NCI-H1436 (cell line): ENCODE results near the gene RPL36AL.
"Not testable (repeated sequence)": the region's sequence is repeated elsewhere in the genome, so short reads cannot be mapped to it uniquely, and the experiment has no call there.

Experiments used
- DNase-seq: peaks from one replicate; lab custom pipeline; 2025; lab: John Stamatoyannopoulos, UW

RPL36AL gene

DNA sequence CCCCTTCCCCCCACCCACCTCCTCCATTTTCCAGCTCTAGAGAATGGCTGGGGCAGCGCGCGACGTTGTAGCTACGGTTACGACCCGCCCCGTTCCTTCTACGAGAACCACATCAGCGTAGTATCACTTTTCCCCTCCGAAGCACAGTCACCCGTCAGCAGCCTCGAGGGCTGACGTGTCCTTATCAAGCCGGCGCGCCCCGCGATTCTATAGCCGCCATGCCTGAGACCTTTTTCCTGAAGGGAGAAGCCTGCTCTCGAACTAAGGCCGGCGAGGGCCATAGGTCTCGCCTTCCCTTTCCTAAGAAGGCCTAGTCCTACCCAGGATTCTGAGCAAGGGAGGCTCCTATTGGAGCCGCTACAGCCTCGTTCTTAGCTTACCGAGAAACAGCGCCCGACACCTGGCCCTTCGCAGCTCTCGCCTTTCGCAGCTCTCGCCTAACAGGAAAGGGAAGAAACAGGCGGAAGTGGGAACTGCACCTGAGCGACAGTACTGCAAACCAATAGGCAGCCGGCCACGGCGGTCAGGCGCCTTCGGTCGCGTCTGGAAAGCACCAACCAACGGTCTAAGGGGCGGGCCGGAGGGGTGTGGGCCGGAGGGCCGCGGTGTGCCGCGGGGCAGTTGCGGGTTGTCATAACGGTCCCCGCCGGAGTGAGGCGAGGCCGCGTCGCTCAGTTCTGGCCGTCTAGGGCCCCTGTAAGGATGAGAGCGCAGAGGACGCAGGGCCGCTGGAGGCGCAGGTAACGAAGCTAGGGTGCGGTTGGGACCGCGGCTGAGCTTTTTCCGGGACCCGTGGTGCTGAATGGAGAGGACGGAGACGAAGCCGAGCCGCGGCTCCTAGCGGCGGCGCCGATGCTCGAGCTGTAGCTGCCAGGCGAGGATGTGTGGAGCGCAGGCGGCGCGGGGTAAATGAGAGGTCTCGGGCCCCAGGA is at the start of gene RPL36AL, which contains the start of gene MGAT2:
TSS of gene RPL36AL (minus strand) at position 445 of the 932 bp plus-strand sequence. CDS start 1,522 bp downstream, outside the sequence.
TSS of gene MGAT2 (plus strand) at position 618 of the 932 bp plus-strand sequence. CDS start 470 bp downstream, outside the sequence.
- peak; percentile 94 for DNase-seq

DNA sequence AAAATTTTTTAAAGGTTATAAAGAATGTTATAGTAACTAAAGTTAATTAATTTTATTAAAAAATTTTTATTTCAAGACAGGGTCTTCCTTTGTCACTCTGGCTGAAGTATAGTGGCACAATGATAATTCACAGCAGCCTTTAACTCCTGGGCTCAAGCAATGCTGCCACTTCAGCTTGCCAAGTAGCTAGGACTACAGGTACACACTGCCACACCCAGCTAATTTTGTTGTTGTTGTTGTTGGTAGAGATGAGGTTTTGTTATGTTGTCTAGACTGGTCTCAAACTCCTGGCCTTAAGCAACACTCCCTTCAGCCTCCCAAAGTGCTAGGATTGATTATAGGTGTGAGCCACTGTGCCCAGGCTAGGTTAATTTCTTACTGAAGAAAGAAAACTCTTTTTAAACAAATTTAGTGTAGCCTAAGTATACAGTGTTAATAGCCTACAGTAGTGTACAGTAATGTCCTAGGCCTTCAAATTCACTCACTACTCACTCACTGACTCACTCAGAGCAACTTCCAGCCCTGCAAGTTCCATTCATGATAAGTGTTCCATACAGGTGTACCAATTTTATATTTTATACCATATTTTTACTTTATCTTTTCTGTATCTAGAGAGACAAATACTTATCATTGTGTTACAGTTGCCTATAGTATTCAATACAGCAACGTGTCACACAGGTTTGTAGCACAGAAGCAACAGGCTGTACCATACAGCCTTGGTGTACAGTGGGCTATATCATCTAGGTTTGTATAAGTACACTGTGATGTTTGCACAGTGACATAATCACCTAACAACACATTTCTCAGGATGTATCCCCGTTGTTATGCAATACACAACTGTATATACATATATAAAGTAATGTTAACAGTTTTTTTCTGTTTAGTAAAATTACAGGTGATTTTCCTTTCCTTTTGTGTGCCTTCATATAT is 39.4 kb upstream of the RPL36AL start:
- DNase-seq = no peak

DNA sequence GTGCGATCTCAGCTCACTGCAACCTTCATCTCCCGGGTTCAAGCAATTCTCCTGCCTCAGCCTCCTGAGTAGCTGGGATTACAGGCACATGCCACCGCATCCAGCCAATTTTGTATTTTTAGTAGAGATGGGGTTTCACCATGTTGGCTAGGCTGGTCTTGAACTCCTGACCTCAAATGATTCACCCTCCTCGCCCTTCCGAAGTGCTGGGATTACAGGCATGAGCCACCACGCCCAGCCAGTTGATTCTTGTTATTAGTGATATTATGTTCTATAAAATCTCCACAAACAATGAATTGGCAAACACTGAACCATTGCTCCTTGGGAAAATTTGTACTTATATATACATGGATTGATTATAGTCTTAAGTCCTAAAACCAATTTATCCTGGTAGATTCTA is 37.1 kb upstream of the RPL36AL start:
- not testable (repeated sequence) for DNase-seq

DNA sequence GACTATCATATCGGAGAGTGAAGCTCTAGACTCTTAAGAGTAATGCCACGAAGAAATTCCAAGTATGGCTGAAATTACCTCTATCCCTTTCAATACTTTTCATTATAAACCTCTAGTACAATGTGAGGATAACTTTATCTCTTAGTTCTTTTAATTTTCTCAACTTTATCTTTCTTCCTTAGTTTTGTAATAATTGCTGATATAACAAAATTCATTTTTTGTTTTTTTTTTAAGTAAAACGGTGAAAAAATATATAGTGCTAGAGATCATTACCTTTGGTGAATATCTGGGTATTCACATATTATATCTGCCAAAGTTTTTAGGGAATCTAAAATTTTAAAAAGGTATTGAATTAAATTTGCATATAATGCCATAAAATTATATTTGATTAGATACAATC is 34.1 kb upstream of the RPL36AL start:
- DNase-seq = no peak

DNA sequence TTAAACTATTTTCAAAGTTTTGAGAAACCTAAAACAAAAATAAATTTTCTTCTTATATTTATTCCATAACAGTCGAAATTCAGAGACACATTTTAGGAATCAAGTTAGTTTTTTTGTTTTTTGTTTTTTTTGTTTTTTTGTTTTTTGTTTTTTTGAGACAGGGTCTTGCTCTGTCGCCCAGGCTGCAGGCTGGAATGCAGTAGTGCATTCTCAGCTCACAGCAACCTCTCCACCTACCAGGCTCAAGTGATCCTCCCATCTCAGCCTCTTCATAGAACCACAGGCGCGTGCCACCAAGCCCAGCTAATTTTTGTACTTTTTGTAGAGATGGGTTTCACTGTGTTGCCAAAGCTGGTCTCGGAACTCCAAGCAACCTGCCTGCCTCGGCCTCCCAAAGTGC is 33.1 kb upstream of the RPL36AL start:
- no peak for DNase-seq

DNA sequence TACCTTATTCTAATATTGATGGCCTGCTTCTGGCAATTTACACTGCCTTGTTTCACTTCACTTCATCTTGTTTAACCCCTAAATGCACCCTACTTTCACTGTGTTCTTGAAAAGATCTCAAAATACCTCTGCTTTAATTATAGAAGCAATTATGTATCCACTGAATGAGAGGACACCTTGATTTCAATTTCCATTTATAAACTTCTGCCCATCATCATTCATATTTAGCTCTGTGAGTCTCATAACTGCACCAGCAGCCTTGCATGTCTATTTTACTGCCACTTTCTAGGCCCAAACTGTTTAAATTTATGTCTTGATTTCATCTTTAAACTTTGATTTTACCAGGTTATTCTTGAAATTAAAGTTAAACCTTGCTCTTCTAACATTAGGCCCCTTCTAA is 21.7 kb upstream of the RPL36AL start:
- no peak for DNase-seq

DNA sequence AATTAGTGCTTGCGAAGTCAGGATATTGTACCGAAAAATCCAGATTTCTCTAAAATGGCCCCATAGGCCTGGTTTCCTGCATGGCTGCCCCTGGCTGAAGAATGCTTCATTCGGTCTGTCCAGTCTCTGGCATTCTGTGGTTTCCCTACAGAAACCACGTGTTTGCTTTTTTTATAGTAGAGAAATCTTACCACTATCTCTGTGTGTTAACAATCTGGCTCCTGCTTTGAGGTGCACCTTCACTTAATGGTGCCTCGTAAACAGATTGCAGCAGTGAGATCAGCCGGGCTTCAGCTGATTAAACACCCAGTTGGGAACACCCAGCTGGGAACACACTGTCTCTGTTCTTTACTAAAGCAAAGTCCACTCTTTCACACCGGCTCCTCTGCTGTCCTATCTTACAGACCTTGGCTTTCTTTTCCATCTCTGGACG is 21.3 kb upstream of the RPL36AL start:
- no peak for DNase-seq

DNA sequence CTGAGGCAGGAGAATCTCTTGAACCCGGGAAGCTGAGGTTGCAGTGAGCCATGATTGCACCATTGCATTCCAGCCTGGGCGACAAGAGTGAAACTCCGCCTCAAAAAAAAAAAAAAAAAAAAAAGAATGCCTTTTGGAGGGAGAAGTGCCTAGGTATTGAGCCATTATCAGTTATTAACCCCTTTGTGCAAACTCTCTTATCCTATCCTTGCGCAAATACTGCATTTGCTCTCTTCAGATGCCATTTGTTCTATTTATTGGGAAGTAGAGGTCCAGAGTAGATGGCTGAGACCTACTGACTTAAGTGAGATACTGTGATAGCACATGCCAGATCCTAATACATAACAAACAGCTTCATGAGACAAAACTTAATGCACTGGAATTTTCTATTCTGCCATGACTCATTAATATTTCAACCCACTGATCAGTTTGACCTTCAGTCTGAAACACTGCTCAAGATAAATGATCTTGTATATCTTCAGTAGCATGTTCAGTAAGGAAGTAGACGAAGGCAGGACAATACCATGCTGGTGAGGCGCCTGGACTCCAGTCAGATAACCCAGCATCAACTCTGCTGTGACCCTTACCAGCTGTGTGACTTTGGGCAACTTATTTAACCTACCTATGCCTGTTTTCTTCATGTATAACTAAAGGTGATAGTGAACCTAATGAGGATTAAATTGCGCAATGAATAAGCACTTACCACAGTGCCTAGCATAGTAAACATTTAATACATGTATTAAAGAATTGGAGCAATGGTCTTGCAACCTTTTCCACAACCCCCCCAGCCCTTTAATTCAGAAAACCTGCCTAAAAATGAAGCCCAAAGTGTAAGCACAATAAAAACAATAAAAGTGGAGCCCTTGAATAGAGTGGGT is 20.4 kb upstream of the RPL36AL start:
- DNase-seq = no peak

DNA sequence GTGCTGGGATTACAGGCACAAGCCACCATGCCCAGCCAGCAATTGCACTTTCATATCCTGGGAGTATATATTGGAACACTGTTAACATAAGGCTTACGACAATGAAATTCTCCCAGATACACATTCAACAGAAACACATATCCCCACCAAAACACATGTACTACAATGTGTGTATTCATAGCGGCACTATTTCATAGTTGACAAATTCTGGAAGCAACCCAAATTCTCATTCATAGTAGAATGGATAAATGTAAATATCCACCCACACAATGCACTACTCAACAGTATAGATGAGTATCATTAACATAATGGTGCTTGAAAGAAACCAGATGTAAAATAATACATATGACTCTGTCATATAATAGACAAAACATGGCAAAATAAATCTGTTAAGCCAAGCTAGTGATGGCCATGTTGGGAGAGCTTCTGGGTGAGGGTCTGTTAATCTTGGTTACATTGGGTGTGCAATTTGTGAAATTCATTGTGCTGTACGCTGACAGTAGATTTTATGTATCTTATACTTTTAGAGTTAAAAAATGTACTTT is 17.2 kb upstream of the RPL36AL start:
- no peak for DNase-seq

DNA sequence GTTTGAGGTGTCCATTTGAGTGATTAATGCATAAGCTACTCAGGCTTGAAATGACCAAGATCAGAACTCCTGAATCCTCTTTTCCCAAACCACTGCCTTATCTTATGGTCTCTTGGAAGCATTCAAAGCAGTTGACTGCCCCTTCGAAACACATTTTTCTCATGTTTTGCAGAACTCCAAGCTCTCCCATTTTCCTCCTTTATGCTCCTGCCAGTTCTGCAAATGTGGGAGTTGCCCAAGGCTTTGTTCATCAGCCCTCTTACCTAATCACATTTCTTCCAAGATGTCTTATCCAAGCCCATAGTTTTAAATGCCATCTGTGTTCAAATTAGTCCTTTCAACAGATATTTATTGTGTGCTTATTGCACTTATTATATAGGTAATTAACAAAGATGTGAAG is 16.4 kb upstream of the RPL36AL start:
- no peak for DNase-seq

DNA sequence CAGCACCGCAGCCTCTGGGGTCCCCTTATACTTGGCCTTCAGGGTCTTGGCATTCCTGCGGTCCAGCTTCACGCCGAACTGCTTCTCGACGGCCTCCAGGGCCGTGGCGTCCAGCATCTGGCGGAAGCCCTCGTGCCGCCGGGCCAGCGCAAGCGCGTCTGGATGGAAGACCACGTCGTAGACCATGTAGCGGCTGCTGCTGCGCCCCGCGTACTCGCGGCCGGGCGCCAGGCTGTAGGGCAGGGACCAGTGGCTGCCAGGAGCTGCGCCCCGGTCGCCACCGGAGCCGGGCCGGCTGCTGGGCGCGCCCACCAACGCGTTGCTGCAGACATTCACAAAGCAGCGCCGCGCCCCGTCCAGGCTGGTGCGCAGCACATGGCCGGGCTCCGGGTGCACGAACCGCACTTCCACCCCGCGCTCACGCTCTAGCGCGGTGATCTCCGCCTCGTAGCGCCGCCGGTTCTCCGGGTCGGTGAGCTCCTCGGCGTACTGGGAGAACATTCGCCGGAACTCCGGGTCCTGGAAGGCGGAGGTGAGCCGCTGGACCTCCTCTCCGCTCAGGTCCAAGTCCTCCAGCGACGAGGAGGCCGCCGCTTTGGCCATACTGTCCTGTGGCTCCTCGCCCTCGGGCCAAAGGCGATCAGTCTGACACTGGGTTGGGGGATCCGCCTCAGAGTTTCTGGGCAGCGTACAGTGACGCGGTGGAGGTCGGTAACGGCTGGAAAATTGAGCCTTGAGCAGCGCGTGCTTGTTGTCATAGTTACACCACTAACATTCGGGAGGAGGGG is 14.3 kb upstream of the RPL36AL start, which contains the start of gene DNAAF2:
TSS of gene DNAAF2 (minus strand) at position 698 of the 788 bp plus-strand sequence. CDS start at position 603, 95 bp downstream.
- DNase-seq = peak; percentile 38

DNA sequence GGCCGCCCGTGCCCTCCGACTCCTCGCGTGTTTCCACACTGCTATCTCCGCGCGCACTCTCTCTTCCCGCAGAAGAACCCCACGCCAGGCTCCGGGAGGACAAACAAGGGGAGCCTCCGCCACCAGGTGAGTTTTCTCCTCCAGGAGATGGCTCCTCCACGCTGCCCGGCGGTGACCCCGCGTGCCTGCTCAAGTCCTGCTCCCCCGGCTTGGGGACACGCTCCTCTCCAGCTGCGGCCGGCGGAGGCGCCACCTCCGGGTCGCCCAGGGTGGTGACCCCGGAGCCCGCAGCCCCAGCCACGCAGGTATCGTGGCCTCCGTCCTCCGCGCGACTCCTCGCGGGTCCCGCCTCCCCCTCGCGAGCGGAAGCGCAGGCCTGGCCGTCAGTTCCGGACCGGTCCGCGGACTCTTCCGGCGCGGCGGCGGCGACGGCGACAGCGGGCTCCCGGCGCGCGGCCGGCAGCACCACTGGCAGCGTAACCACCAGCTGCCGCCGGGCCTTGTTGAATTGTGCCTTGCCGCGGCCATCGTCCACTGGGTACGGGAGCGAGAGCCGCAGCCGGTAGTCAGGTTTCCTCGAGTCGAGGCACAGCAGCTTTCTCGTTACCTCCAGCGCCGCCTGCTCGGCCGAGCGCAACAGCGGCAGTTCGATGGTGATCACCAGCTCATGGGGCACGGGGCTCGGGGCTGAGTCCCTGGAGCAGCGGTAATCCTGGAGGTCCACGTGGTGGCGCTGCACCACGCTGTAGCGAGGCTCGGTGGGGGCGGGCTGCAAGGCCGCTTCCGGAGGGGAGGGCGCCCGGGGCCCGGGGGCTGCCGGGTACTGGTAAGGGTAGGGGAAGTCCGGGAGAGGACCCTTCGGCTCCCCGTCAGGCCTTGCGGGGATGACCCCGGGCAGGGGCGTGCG is 13.5 kb upstream of the RPL36AL start:
- DNase-seq = peak; percentile 92

DNA sequence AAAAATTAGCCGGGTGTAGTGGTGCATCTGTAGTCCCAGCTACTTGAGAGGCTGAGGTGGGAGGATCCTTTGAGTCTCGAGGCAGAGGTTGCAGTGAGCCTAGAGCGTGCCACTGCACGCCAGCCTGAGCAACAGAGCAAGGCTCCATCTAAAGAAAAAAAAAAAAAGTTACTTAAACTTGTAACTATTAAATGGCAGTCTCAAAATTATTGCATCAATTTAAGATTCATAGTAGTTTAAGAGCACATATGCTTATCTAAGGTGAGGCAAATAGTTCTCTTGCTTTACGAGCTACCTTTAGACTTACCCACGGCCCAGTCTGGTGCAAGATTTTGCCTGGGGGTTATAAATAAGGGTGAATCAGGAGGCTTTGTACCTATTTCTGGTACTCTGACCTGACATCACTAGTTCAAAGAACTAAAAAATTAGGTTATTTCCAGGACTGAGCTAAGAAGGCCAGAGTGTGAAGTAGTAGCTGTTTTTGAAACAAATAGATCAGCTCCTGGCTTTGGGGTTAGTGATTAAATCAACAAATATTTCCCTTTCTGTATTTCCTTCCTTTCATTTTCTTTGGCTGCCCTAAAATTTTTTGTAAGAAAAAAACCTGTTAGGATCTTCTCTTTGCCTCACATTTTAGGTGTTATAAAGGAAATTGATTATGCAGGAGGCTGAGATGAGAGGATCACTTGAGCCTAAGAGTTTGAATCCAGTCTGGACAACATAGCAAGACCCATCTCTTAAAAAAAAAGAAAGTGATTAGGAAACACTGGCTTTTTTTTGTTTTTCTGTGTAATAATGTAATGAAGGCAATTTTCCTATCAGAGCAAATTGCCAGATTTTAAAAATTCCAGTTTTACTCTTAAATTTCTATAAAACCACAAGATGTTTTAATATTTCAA is 3.8 kb upstream of the RPL36AL start:
- DNase-seq = no peak

DNA sequence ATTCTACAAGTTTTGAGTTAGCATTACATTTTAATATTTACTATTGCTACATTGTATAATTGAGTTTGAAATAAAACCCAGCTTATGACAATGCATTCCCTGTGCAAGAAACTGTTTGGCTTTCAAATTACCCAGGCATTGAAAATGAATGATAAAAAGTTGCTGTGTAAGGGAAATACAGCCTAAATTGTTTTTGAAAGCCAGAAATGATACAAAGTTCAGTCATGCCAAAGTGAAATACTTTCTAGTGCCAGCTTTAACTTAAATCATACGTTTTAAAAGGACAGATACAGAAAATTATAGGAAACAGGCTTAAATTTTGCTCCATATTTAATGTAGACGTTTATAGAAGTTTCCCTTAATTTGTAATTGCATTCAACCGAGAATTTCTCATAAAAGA is 3.0 kb upstream of the RPL36AL start:
- DNase-seq = no peak

DNA sequence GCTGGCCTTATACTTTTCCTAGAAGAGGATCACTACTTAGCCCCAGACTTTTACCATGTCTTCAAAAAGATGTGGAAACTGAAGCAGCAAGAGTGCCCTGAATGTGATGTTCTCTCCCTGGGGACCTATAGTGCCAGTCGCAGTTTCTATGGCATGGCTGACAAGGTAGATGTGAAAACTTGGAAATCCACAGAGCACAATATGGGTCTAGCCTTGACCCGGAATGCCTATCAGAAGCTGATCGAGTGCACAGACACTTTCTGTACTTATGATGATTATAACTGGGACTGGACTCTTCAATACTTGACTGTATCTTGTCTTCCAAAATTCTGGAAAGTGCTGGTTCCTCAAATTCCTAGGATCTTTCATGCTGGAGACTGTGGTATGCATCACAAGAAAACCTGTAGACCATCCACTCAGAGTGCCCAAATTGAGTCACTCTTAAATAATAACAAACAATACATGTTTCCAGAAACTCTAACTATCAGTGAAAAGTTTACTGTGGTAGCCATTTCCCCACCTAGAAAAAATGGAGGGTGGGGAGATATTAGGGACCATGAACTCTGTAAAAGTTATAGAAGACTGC is 1.7 kb upstream of the RPL36AL start:
- DNase-seq = no peak

DNA sequence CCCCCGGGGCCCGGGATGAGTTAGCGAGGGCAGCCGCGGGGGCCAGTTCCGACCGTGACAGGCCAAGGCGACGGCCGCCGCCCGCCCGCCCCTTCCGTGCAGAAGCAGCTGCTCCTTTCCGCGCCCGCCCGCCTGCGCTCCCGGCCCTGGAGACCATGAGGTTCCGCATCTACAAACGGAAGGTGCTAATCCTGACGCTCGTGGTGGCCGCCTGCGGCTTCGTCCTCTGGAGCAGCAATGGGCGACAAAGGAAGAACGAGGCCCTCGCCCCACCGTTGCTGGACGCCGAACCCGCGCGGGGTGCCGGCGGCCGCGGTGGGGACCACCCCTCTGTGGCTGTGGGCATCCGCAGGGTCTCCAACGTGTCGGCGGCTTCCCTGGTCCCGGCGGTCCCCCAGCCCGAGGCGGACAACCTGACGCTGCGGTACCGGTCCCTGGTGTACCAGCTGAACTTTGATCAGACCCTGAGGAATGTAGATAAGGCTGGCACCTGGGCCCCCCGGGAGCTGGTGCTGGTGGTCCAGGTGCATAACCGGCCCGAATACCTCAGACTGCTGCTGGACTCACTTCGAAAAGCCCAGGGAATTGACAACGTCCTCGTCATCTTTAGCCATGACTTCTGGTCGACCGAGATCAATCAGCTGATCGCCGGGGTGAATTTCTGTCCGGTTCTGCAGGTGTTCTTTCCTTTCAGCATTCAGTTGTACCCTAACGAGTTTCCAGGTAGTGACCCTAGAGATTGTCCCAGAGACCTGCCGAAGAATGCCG is 872 bp upstream of the RPL36AL start:
- DNase-seq = peak; percentile 42

DNA sequence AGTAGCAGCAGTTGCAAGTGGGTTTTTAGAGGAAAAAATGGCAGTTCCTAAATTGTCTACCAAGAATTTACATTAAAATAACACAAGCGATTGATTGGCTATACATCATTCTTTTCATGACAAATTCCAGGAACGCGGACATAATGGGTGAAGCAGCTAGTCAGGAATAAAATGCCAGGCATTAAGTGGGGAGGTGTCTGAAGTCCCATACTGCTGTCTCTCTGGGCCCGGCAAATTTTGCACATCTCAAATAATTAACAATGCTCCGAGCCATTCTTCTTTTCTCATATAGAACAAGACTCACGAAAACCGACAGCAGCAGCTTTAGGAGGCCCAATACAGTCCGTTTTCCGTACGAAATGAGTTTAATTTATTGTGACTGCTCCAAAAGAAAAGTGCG is 696 bp downstream of the RPL36AL start:
- no peak for DNase-seq
